Activated naive CD4-positive, alpha-beta T cell treated with anti-CD3 and anti-CD28 coated beads, Interleukin-2, amount 50 U/mL, for 24 hours (primary cell): ENCODE data around the gene SLAMF9.
A peak's percentile ranks its signal among the peaks of the same experiment; 100 is the strongest.
"Not testable (repeated sequence)": the region's sequence is repeated elsewhere in the genome, so short reads cannot be mapped to it uniquely, and the experiment has no call there.

Experiments used
- H3K27ac Mint-ChIP-seq: one replicate; pipeline ENCODE4 v1.8.0; 2021; ENCODE audit warnings: mild to moderate bottlenecking, mixed read lengths
- H3K27me3 Mint-ChIP-seq: one replicate; pipeline ENCODE4 v1.8.0; 2021; ENCODE audit warnings: mixed read lengths
- H3K36me3 Mint-ChIP-seq: one replicate; pipeline ENCODE4 v1.8.0; 2021; ENCODE audit warnings: mixed read lengths
- H3K4me1 Mint-ChIP-seq: one replicate; pipeline ENCODE4 v1.8.0; 2021; ENCODE audit warnings: mixed read lengths
- H3K4me3 Mint-ChIP-seq: one replicate; pipeline ENCODE4 v1.8.0; 2021; ENCODE audit warnings: mild to moderate bottlenecking, mixed read lengths
- H3K9me3 Mint-ChIP-seq: one replicate; pipeline ENCODE4 v1.8.0; 2021; ENCODE audit warnings: mixed read lengths

SLAMF9 gene

DNA sequence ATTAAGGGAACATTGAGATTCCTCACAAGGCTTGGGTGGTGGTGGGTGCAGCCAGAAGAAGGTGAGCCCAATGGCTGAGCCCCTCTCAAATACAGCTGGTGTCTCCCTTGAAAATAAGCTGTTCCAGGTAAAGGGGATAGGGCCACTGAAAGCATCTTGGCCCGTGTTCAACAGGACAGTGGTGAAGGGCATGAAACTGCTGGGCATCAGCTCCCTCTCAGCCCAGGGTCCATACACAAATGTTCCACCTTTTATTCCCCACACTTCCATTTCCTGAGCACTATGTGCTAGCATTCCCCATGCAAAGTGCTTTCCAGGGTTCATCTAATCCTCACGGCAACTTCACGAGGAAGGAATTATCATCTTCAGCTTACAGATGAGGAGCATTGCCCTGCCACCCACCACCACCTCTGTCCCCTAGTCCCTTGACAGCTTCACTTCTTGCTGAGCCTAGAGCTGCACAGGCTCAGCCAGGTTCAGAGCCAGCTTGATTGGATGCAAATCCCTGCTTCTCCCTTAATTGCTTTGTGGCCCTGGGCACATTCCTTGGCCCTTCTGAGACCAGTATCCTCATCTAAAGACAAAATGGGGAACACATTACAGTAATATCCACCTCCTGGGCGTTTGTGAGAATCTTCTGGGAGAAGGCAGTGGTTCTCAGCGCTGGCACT is 38.3 kb downstream of the SLAMF9 start:
- Mint-ChIP-seq H3K9me3 (no peaks in the 10 kb centered on the region), H3K27me3 (no peaks in the 10 kb centered on the region), H3K4me1 (peaks cover 79% of the 10 kb centered on the region), H3K36me3 (peaks cover 9% of the 10 kb centered on the region), H3K4me3 (no peak overlapping the region), H3K27ac (peak overlapping the region; percentile 31)

GRCh38 chr1:159914252-159915018 is 39.6 kb downstream of the SLAMF9 start:
- Mint-ChIP-seq H3K4me1 (peaks cover 77% of the 10 kb centered on the region), H3K27me3 (no peaks in the 10 kb centered on the region), H3K36me3 (peaks cover 5% of the 10 kb centered on the region), H3K4me3 (no peak overlapping the region), H3K9me3 (no peaks in the 10 kb centered on the region), H3K27ac (no peak overlapping the region)

GRCh38 chr1:159913451-159914192 is 40.4 kb downstream of the SLAMF9 start:
- Mint-ChIP-seq H3K9me3 (no peaks in the 10 kb centered on the region), H3K27ac (no peak overlapping the region), H3K4me1 (peaks cover 82% of the 10 kb centered on the region), H3K4me3 (no peak overlapping the region), H3K36me3 (peaks cover 5% of the 10 kb centered on the region), H3K27me3 (no peaks in the 10 kb centered on the region)

GRCh38 chr1:159911326-159912070 is 42.5 kb downstream of the SLAMF9 start:
- peak overlapping the region; percentile 47 for H3K4me3 Mint-ChIP-seq
- H3K9me3 Mint-ChIP-seq, result no peaks in the 10 kb centered on the region
- H3K27ac Mint-ChIP-seq, result peak overlapping the region; percentile 94
- H3K36me3 Mint-ChIP-seq, result peaks cover 3% of the 10 kb centered on the region
- H3K4me1 Mint-ChIP-seq, result peaks cover 85% of the 10 kb centered on the region
- no peaks in the 10 kb centered on the region for H3K27me3 Mint-ChIP-seq

DNA sequence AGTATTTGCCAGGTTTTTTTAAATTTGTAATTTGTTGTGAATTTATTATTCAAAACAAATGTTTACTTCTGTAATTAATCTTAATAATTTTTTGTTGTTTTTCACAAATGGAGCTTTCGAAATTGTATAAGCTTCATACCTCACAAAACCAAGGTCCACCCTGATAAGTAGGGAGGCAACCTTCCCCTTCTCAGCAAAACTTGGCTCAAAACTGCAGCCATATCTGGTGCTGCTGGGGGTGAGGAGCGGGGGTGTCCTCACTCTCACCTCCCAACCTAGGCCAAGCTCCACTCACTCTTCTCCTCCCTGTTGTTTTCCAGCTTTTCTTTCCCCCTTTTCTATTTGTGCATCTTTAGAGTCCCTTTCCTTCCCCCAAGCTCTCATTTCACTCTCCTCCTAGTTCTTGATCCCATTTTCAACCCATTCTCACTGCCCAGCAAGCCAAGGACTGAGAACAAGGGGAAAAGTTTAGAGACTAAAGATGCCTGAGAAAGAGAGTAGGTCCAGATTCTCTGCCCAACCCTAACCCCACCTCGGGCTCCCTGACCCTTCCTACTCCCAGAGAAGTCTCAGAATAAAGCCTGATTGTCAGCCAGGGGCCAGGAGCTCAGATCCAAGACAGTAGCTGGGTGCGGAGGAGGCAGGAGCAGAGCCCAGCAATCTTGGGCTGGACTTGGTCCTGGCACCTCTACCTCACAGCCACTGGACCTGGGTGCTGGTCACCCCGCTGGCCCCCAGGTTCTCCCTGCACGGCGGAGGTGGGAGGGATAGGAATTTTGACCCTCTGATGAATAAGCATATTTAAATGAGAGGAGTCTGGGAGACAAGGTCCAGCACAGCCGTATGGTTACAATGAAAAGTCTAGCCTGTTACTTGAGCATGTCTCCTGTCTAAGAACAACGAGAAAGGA is 45.8 kb downstream of the SLAMF9 start:
- Mint-ChIP-seq H3K27ac (no peak overlapping the region), H3K4me1 (peaks cover 59% of the 10 kb centered on the region), H3K9me3 (no peaks in the 10 kb centered on the region), H3K36me3 (no peaks in the 10 kb centered on the region), H3K4me3 (no peak overlapping the region), H3K27me3 (no peaks in the 10 kb centered on the region)

DNA sequence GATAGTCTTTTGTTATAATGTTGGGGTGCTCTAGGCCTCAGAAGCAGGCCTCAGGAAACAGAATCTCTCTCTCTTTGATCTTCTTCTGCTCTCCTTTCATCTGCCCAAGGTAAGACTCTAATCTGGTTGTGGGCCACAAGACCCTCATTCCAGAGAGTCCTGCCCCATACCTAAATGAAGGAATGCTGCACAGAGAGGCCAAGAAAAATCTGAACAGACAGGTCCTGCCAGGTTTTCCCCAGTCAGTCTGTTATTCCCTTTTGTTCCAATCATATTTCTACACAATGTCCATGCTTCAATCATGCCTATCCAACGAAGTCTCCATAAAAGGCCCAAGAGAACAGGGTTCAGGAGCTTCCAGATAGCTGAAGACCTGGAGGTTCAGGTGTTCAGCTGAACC is 47.1 kb downstream of the SLAMF9 start:
- Mint-ChIP-seq H3K36me3 (no peaks in the 10 kb centered on the region), H3K9me3 (no peaks in the 10 kb centered on the region), H3K27me3 (no peaks in the 10 kb centered on the region), H3K27ac (no peak overlapping the region), H3K4me1 (peaks cover 46% of the 10 kb centered on the region), H3K4me3 (no peak overlapping the region)

DNA sequence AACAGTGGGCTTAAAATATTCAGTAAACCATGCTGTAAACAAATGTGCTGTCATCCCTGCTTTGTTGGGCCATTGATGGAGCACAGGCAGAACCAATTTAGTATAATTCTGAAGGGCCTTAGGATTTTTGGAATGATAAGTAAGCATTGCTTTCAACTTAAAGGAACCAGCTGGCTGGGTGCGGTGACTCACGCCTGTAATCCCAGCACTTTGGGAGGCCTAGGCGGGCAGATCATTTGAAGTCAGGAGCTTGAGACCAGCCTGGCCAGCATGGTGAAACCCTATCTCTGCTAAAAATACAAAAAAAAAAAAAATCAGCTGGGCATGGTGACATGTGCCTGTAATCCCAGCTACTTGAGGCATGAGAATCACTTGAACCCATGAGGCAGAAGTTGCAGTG is 50.0 kb downstream of the SLAMF9 start:
- H3K27ac Mint-ChIP-seq, H3K27me3 Mint-ChIP-seq: not testable (repeated sequence)

GRCh38 chr1:159902541-159902940 is 51.5 kb downstream of the SLAMF9 start:
- Mint-ChIP-seq H3K27ac (no peak overlapping the region), H3K4me1 (peaks cover 8% of the 10 kb centered on the region), H3K4me3 (no peak overlapping the region), H3K9me3 (no peaks in the 10 kb centered on the region), H3K36me3 (no peaks in the 10 kb centered on the region), H3K27me3 (no peaks in the 10 kb centered on the region)

More for the DNA sequence above, 50.0 kb downstream of the SLAMF9 start:
- H3K4me1 Mint-ChIP-seq, result peaks cover 18% of the 10 kb centered on the region
- not testable (repeated sequence) for H3K36me3 Mint-ChIP-seq, H3K4me3 Mint-ChIP-seq, H3K9me3 Mint-ChIP-seq
